Liver (tissue), 3 donors: ENCODE results near the gene SLC16A9.

Experiments
- ATF3 ChIP-seq: IDR thresholded peaks from 2 replicates; pipeline ENCODE4 v1.6.1; 2016; ENCODE audit warnings: antibody characterized with exemption
- EGR1 ChIP-seq, 2 donors: IDR thresholded peaks; 2 replicates each; pipeline ENCODE4 v1.6.1; 2016 to 2018; ENCODE audit warnings: antibody characterized with exemption in 2 of 2, low read depth in 2 of 2
- FOXA1 ChIP-seq: IDR thresholded peaks from 2 replicates; pipeline ENCODE4 v1.6.1; 2016; ENCODE audit warnings: antibody characterized with exemption
- HNF4A ChIP-seq, 2 donors: conservative IDR thresholded peaks; 2 replicates each; pipeline ENCODE4 v1.6.1; 2016; ENCODE audit warnings: antibody characterized with exemption in 2 of 2, mild to moderate bottlenecking in 2 of 2
- MAX ChIP-seq: IDR thresholded peaks from 2 replicates; pipeline ENCODE4 v1.6.1; 2016; ENCODE audit warnings: antibody characterized with exemption
- NR2F2 ChIP-seq: IDR thresholded peaks from 2 replicates; pipeline ENCODE4 v1.6.1; 2016; ENCODE audit warnings: antibody characterized with exemption
- RAD21 ChIP-seq, 2 donors: IDR thresholded peaks; 2 replicates each; pipeline ENCODE4 v1.6.1; 2016; ENCODE audit warnings: antibody characterized with exemption in 2 of 2, mild to moderate bottlenecking in 2 of 2
- REST ChIP-seq: IDR thresholded peaks from 2 replicates; pipeline ENCODE4 v1.6.1; 2016; ENCODE audit warnings: antibody characterized with exemption, mild to moderate bottlenecking
- RXRA ChIP-seq, 2 donors: IDR thresholded peaks; 2 replicates each; pipeline ENCODE4 v1.6.1; 2017 to 2018; ENCODE audit warnings: antibody characterized with exemption in 2 of 2, mild to moderate bottlenecking in 1 of 2
- SP1 ChIP-seq: IDR thresholded peaks from 2 replicates; pipeline ENCODE4 v1.6.1; 2018; ENCODE audit warnings: antibody characterized with exemption, mild to moderate bottlenecking
- TAF1 ChIP-seq: conservative IDR thresholded peaks from 2 replicates; pipeline ENCODE4 v1.6.1; 2016; ENCODE audit warnings: antibody characterized with exemption, mild to moderate bottlenecking
- YY1 ChIP-seq: IDR thresholded peaks from 2 replicates; pipeline ENCODE4 v1.6.1; 2016; ENCODE audit warnings: antibody characterized with exemption, mild to moderate bottlenecking
- TF ChIP-seq, protein P1 (sequence below): fragments of 150-350 bp; IDR thresholded peaks from 2 replicates; pipeline ENCODE4 v1.5.1; 2017; ENCODE audit warnings: improper control_type of control experiment, low read depth, low read length; ENCODE audit not compliant: missing input control
- donor health status: healthy.
- donor health status: healthy.

- TF ChIP-seq REST (no peak), MAX (no peak), NR2F2 (no peak), SP1 (no peak), HNF4A (conservative IDR thresholded peaks at IDR 0.05) (no peak), FOXA1 (no peak), RAD21 (IDR thresholded peaks at IDR 0.05) (no peak), RXRA (IDR thresholded peaks at IDR 0.05) (no peak), TAF1 (no peak), ATF3 (no peak), EGR1 (IDR thresholded peaks at IDR 0.05; ENCODE audit: low read depth in 2 of 2) (no peak), YY1 (no peak)
- TF ChIP-seq, protein P1, sequence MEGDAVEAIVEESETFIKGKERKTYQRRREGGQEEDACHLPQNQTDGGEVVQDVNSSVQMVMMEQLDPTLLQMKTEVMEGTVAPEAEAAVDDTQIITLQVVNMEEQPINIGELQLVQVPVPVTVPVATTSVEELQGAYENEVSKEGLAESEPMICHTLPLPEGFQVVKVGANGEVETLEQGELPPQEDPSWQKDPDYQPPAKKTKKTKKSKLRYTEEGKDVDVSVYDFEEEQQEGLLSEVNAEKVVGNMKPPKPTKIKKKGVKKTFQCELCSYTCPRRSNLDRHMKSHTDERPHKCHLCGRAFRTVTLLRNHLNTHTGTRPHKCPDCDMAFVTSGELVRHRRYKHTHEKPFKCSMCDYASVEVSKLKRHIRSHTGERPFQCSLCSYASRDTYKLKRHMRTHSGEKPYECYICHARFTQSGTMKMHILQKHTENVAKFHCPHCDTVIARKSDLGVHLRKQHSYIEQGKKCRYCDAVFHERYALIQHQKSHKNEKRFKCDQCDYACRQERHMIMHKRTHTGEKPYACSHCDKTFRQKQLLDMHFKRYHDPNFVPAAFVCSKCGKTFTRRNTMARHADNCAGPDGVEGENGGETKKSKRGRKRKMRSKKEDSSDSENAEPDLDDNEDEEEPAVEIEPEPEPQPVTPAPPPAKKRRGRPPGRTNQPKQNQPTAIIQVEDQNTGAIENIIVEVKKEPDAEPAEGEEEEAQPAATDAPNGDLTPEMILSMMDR, result no peak
Observed at GRCh38 chr10:59675812-59676211, 33.8 kb downstream of the SLC16A9 start.
